GM19328 (cell line): ENCODE data around the gene PEMT.

ENCODE experiments used
- ATAC-seq: cut with Tn5 transposase; IDR thresholded peaks from one replicate; pipeline ENCODE4 v1.9.1; 2021; ENCODE audit warnings: mild to moderate bottlenecking, moderate library complexity; ENCODE audit not compliant: unreplicated experiment

Gene PEMT

DNA sequence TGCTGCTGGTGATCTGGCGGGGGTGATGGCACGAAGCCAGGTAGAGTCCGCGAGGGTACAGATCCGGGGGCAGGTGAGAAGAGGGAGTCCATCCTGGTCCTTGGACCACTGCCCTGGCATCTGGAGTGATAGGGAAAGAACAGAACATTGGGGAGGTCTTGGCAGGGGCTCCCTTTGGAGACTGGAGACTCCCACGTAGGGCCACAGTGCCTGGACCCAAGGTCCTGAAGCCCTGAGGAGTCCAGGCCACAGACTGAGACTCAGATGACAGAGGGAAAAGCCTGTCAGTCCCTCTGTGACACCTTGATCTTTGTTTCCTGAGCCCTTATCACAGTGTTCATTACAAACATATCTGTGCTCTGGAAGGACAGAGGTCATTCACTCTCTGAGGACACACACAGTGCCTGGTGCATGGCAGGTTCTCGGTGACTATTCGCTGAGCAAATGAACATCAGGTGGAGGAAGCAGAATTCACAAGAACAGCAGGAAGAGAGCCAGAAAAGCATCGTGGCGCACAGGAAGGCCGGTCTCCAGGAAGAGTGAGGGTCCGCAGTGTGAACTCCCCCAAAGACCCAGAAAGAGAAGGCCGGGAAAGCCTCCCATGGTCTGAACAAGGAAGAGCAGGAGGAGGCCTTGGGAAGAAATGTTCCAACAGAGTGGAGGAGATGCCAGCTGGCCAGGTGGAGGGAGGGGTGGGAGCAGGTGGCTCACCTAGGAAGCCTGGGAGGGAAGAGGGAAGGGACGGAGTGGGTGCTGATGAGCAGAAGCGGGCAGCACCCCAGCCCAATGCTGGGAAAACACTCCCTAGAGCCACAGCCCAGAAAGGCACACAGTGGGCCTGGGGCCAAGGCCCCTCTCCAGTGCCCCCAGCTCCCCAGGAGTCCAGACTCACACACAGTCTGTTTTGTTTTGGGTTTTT, 20.5 kb downstream of the PEMT start:
- no peak for ATAC-seq

- no peak for ATAC-seq
Observed at GRCh38 chr17:17570140-17570797, 21.2 kb downstream of the PEMT start.

DNA sequence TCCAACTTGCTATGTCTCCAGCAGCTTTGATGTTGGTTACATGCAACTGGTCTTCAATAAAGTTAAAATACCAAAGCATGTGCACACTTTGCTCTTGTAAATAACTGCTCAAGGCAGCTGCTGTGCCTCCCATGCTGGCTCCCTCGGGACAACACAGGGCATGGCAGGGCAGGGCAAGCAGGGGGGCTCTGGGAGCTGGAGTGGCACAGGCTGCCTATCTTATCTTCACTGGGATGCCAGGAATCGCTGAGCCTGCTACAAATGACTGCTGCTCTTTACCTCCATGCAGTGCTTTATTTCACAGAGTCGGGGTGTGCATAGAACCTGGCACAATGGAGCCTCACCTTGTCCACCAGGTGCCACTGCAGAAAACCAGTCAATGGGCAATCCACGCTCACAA, 21.8 kb downstream of the PEMT start:
- ATAC-seq, result no peak

GRCh38 chr17:17568772-17569195, 22.7 kb downstream of the PEMT start:
- no peak for ATAC-seq

- no peak for ATAC-seq
Observed at GRCh38 chr17:17567631-17568030, 23.9 kb downstream of the PEMT start.

DNA sequence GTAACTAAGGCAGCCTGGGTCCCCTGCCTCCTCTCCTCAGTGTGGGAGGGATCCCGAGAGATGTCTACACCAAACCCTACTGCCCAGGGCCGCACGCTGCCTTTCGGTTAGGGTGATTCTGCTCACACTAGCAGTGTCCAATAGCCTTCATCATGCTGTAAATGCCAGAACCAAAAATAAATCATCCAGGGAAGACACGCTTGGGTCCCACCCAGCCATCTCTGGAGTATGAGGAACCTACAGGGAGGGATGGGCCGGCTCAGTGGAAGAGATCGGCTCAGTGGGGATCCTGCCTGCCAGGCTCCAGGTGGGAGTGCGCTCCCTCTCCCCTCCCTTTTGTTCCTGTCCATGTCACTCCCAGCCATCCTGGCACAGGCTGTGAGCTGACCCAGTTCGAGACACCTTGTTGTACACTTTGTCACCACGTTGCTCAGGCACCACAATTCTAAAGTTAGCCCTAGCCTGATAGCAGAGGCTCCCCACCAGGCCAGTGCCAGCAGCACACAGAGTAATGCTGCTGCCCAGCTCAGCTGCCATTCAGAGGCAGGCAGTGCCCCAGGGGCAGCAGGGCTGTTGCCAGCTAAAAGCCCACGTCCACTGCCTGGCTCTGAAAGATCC, 24.5 kb downstream of the PEMT start:
- ATAC-seq, result no peak

DNA sequence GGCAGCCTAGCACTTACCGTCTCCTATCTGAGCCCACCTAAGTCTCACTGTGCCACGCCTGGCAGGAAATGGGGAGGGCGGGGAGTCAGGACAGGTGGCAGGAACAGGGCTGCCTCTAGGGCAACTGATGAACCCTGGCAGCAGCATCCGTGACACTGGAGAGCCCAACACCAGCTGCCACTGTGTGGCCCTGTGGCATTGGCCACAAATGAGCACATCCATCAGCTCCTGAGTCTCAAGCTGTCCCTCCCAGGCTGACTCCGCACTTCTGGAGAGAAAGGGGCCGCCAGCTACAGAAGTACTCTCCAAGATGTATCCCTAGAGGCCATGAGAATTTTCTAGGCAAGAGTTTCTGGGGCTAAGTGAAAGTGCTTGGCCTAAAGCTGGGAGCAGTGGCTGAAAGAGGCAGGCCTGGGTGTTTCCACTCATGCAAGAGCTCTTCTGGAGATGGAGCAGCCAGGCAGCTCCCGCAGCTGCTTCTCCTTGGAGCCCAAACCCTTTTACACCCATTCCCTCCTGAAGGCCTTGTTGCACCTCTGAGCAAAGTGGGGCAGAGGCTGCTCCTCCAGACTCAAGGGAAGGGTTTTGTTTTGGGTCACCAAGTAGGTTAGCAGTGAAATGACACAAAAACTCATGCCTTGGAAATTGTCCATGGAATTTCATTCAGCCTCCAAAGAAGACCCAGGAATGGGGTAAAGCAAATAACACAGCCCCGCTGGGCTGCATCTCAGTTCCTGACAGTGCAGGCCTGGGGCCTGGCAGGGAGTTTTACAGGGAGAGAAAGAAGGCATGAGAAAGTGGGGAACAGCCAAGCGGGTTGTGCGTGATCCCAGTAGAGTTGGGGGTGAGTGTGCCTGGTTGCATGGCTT, 25.8 kb downstream of the PEMT start:
- ATAC-seq, result no peak

DNA sequence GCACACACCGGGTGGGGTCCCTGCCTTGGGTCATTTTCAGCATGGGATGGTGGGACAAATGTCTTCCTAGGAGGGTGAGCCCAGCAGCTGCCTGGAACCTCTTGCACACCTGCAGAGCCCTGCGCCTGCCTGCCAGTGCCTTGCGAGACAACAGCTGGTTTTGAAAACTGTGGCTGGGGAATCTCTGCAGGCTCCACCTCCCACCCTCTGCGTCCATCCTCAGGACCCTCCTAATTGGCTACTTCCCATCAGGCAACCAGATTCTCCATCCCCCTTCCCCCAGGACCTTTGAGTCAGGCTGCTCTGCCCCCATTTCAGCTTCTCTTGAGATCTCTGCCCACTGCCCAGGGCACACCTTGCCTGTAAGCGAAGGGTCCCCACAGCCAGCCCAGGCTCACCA, 26.6 kb downstream of the PEMT start:
- no peak for ATAC-seq

- no peak for ATAC-seq
Observed at GRCh38 chr17:17564323-17564722, 27.2 kb downstream of the PEMT start.

DNA sequence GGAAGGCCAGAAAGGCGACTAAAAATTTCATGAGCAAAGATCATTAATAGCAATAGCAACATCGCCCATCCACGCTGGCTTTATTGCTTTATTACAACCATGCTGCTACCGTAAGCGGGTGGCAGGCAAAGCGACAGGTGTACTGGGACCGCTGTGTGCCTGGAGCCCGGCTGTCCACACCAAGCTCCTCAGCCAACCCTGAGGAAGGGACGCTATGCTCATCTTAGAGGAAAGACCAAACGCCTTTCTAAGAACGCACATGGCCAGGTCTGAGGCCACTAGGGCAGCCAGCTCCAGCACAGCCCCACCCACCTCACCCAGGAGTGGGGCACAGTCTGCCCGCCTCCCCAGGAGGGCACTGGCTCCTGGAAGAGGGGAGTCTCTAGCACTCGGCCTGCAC, 28.0 kb downstream of the PEMT start:
- ATAC-seq, result no peak

DNA sequence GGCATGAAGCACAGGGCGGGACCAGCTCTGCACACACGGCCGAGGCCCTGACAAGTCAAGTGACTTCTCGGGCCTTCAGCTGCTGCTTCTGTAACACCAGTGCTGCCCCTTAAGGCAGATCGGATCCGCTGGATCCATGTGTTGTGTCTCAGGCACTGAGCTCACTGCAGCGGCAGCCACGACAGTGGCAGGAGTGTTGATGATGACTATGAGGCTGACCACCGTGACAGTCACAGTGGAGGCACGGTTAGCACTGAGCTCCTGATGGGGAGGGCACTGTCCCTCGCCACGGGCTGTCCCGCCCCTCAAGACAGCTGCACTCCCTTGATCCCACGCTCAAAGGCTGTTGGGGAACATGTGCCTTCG, 29.4 kb downstream of the PEMT start:
- ATAC-seq, result no peak

GRCh38 chr17:17561408-17562145, 29.9 kb downstream of the PEMT start:
- ATAC-seq, result no peak

DNA sequence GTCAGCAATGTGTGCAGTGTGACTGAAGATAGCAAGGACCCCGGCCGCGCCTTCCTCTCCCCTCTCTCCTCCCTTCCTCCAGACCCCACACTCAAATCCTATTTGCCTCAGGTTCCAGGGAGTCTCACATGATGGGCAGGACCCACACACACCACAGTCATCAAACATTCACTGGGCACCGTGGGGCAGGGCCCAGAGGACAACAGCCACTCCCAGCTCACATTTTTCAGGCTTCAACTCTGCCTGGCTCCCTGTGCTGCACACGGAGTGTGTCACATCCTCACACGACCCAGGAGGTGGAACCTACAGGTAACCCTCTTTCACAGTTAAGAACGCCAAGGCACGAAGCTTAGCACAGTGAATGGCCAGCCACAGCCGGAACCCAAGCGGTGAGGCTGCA, 30.5 kb downstream of the PEMT start:
- no peak for ATAC-seq

- ATAC-seq, result no peak
Observed at GRCh38 chr17:17560167-17560566, 31.3 kb downstream of the PEMT start.

DNA sequence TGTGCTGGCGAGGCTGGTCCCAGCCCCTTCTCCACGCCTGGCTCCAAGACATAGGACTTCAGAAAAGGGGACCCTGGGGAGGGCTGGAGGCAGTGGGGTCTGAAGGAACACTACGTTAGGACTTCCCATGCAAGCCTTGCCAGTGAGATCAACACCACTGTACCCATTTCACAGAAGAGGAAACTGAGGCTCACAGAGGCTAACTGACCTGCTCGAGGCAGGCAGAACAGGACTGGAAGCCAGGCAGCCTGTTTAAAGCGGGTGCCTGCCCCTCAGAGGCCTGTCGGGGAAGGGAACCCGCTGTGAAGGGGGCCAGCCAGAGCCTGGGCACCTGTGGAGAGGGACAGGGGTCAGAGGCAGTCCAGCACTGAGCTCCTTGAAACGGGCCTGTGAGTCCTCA, 32.3 kb downstream of the PEMT start:
- no peak for ATAC-seq

DNA sequence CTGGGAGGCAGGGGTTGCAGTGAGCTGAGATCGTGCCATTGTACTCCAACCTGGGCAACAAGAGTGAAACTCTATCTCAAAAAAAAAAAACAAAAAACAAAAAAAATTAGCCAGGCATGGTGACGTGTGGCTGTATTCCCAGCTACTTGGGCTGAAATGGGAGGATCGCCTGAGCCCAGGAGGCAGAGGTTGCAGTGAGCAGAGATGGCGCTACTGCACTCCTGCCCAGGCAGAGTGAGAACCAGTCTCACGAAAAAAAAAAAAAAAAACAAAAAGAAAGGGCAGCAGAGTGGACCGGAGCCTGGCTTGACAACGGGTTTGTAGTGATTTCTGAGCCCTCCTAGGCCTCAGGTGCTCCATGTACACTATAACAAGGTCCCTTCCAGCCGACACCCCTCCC, 33.1 kb downstream of the PEMT start:
- ATAC-seq, result no peak

- no peak for ATAC-seq
Observed at GRCh38 chr17:17557796-17558195, 33.7 kb downstream of the PEMT start.

DNA sequence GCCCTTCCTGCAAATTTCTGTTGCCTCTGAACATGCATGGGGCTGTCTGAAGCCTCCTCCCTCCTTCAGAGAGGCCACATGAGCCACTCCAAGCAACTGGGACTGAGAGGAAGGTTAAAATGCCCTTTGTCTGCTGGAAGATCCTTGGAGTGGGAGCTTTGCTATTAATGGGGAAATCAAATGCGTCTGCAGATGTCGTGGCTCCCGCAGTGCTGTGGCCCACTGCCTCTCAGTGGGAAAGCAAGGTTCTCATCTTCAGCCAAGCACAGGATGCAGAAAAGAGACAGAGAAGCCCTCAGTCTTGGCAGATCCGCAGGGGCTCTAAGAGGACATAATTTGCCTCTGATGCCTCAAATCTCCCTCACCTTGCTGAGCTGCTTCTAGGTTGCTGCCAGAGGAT, 34.8 kb downstream of the PEMT start:
- ATAC-seq, result no peak

GRCh38 chr17:17555906-17556305, 35.6 kb downstream of the PEMT start:
- no peak for ATAC-seq

DNA sequence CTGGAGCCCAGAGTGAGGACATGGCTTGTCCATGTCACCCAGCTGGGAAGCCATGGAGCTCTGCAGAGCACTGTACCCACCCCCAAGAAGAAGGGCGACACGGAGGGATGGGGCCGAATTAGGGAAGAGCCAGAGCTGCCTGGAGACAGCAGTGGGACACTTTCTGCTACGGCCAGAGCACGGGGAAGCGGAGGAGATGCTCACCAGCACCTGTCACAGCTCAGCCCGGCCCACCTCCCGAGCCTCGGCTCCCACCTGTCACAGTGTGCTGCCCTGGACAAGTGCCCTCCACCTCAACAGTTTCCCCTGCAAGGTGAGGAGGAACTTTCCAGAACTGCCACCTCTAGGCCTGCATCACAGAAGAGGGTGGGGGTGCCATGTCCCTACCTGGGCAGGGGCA, 36.4 kb downstream of the PEMT start:
- no peak for ATAC-seq
